Measurements from ENCODE around the gene EHBP1L1. TPM values are rescaled to one million over a fixed set of nuclear protein-coding genes. Genes with fewer than 3 reads are reported as not detected.

Gene EHBP1L1
- total RNA-seq, 4 donors from 2014 or later, result 40.5 to 71.0 (median 57.3) TPM

DNA sequence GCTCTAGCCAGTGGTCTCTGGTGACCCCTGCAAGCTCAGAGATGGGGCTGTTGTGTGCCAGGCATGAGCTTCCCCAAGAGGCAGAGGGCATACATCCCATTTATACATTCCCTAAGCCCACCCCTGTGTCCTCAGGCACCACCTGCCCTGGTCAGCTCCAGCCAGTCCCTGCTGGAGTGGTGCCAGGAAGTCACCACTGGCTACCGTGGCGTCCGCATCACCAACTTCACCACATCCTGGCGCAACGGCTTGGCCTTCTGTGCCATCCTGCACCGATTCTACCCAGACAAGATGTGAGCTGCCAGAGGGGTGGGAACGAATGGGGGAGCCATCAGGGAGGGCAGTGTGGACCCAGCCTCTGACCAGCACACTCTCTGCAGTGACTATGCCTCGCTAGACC is 8.3 kb downstream of the EHBP1L1 start:
- 72 to 84% methylated on average over 5 to 8 of the region's 8 CpGs for WGBS, 2 donors
- TF ChIP-seq POLR2A (IDR thresholded peaks at IDR 0.05), result no peak
- TF ChIP-seq, protein P1, sequence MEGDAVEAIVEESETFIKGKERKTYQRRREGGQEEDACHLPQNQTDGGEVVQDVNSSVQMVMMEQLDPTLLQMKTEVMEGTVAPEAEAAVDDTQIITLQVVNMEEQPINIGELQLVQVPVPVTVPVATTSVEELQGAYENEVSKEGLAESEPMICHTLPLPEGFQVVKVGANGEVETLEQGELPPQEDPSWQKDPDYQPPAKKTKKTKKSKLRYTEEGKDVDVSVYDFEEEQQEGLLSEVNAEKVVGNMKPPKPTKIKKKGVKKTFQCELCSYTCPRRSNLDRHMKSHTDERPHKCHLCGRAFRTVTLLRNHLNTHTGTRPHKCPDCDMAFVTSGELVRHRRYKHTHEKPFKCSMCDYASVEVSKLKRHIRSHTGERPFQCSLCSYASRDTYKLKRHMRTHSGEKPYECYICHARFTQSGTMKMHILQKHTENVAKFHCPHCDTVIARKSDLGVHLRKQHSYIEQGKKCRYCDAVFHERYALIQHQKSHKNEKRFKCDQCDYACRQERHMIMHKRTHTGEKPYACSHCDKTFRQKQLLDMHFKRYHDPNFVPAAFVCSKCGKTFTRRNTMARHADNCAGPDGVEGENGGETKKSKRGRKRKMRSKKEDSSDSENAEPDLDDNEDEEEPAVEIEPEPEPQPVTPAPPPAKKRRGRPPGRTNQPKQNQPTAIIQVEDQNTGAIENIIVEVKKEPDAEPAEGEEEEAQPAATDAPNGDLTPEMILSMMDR (IDR thresholded peaks at IDR 0.05), result no peak
- intact Hi-C loops (cut with DNase I; ENCODE audit: low total_unique reads), result no loop called here

DNA sequence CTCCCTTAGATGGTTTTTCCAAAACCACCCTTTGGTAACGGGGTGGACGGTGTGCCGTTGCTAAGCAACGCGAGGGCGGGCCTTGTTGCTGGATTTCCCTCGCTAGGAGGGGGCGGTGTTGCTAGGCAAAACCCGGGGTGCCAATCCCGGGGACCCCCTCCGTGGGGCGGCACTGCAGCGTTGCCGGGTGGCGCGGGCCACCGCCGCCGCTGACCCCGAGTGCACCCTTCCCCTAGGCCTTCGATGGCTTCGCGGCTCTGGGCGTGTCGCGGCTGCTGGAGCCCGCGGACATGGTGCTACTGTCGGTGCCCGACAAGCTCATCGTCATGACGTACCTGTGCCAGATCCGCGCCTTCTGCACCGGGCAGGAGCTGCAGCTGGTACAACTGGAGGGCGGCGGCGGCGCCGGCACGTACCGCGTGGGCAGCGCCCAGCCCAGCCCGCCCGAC is 8.9 kb downstream of the EHBP1L1 start:
- TF ChIP-seq, protein P1 (IDR thresholded peaks at IDR 0.05), result no peak
- TF ChIP-seq POLR2A (IDR thresholded peaks at IDR 0.05), result no peak
- intact Hi-C loops (cut with DNase I; ENCODE audit: low total_unique reads), result no loop called here
- no peak for DNase-seq (ENCODE audit: low spot score in 2 of 2)
- 44 to 58% methylated on average over 22 to 29 of the region's 46 CpGs for WGBS, 2 donors
- H3K4me3 ChIP-seq (ENCODE audit: low read depth, poor library complexity, severe bottlenecking), result no peak overlapping the region

More for the DNA sequence above, 8.3 kb downstream of the EHBP1L1 start:
- no peak overlapping the region for H3K4me3 ChIP-seq (ENCODE audit: low read depth, poor library complexity, severe bottlenecking)
- DNase-seq (ENCODE audit: low spot score in 2 of 2), result no peak

DNA sequence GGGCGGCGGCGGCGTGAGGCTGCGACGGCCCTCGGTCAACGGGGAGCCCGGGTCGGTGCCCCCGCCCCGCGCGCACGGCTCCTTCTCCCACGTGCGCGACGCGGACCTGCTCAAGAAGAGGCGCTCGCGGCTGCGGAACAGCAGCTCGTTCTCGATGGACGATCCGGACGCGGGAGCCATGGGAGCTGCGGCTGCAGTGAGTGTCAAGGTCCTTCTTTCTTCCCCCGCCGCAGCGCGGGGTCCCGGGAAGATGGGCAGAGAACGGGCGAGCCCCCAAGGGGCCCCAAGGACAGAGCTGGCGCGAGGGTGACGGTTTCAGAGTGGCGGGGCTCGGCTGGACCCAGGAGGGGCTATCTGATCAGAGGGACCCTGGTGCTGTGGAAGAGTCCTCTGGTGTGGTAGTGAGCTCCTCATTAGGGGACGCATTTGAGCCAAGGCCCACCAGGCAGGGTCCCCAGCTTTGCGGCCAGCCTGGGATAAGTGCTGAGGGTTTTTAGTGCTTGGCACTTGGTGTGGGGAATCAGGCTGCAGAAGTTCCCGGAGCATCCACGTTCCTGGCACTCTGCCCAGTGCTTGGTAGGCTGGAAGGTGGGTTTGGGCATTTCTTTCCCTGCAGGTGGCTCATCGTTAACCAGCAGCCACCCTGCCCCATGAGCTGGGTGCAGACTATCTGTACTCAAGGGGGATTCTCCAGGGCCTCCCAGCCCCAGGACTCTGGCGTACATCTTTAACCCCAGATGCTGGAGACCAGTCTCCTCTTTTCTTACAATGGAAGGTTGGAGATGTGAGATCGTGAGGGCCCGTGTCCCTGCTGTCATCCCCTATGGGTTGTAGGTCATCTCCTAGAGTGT is 9.8 kb downstream of the EHBP1L1 start:
- intact Hi-C loops (cut with DNase I; ENCODE audit: low total_unique reads), result no loop called here
- TF ChIP-seq, protein P1 (IDR thresholded peaks at IDR 0.05), result no peak
- TF ChIP-seq POLR2A (IDR thresholded peaks at IDR 0.05), result no peak
- 68 to 80% methylated on average over 44 to 51 of the region's 51 CpGs for WGBS, 2 donors
- DNase-seq (ENCODE audit: low spot score in 2 of 2), result no peak
- H3K4me3 ChIP-seq (ENCODE audit: low read depth, poor library complexity, severe bottlenecking), result no peak overlapping the region

DNA sequence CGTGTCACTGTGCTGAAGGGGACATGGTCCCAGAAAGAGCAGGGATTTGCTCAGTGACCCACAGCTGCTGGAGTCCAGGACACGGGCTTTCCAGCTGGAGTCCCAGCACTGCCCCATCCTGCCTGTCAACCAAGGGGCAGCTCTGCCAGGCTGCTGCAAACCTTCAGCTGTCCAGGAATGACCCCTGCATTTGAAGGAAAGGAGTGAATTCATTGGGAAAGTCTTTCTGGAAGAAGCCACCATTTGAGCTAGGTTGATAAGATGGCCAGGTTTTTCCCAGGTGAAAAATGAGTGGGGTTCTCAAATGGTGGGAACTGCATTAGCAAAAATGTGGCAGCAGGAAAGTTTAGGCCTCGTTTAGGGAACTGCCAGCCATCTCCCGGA is 10.4 kb downstream of the EHBP1L1 start:
- no peak overlapping the region for H3K4me3 ChIP-seq (ENCODE audit: low read depth, poor library complexity, severe bottlenecking)
- TF ChIP-seq, protein P1 (IDR thresholded peaks at IDR 0.05), result no peak
- no peak for TF ChIP-seq POLR2A (IDR thresholded peaks at IDR 0.05)

DNA sequence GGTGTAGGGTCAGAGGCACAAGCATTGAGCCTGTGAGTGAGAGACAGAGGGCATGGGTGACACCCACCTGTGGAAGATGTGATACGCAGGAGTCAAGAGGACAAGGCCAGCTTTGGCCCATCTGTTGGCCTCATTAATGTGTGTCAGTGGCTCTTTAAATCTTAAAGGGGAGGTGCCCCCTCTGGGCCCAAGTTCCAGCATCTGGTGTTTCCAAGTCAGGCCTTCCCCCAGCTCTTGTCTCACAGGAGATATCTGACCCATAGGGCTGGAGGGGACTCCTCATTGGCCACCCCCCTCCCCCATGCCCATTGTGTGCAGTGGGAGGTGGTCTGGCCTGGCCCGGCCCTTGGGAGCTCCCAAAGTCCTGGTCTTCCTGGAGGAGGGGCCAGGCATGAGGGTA is 10.8 kb downstream of the EHBP1L1 start:
- no peak for DNase-seq (ENCODE audit: low spot score in 2 of 2)
- 60 to 62% methylated on average over 2 of the region's 2 CpGs for WGBS, 2 donors
- no peak overlapping the region for H3K4me3 ChIP-seq (ENCODE audit: low read depth, poor library complexity, severe bottlenecking)
- TF ChIP-seq POLR2A (IDR thresholded peaks at IDR 0.05), result no peak
- intact Hi-C loops (cut with DNase I; ENCODE audit: low total_unique reads), result no loop called here

More for the DNA sequence above, 10.4 kb downstream of the EHBP1L1 start:
- no peak for DNase-seq (ENCODE audit: low spot score in 2 of 2)
- WGBS, 2 donors, result 84 to 86% methylated on average over 4 of the region's 4 CpGs
- intact Hi-C loops (cut with DNase I; ENCODE audit: low total_unique reads), result no loop called here

DNA sequence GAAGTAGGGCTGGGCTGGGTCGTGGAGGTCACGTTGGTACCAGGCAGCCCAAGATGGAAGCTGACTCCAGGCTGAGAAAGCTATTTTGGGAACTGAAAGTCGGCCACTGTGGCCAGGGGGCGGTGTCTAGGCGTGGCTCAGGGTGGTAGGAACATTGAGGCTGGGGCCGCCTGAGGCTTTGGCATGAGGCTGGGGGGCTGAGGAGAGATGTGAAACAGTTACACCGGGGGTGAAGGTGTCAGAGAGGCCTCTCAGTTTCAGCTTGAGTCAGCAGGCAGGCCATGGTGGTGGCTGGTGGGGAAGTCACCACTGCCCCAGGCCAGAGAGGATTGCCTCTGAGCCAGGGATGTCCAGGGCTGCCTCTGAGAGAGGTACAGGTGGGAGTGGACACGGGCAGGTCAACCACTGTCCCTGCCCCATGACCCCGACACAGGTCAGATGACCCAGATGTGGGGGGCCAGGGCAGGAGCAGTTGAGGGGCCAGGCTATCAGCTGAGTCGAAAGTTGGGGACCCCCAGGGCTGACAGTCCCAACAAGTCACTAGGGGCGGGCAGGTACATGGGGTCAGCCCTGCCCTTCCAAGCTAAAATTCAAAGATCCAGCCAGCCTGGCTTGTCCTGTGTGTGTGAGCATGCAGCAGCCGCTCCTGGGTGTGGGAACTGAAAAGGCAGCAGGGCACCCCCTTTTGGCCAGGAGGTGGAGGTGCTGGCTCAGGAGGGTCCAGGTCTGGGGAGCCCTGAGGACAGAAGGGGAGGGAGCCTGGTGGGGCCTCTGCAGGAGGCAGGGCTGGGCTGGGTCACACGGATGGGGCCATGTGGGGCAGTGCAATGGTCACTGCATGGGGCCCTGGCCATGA is 12.6 kb downstream of the EHBP1L1 start:
- intact Hi-C loops (cut with DNase I; ENCODE audit: low total_unique reads), result no loop called here
- H3K4me3 ChIP-seq (ENCODE audit: low read depth, poor library complexity, severe bottlenecking), result no peak overlapping the region
- 43 to 46% methylated on average over 13 of the region's 13 CpGs for WGBS, 2 donors
- no peak for DNase-seq (ENCODE audit: low spot score in 2 of 2)
- TF ChIP-seq, protein P1 (IDR thresholded peaks at IDR 0.05), result no peak
- TF ChIP-seq POLR2A (IDR thresholded peaks at IDR 0.05), result no peak

All from lower leg skin (tissue), 4 donors.